ENCODE data around the gene TBXA2R.

TBXA2R gene

GRCh38 chr19:3618811-3619630, 12.3 kb upstream of the TBXA2R start:
- DNase-seq: no peak

- no peak for DNase-seq
These were observed 11.6 kb upstream of the TBXA2R start for GRCh38 chr19:3618144-3618810.

- DNase-seq: no peak
These were observed 10.8 kb upstream of the TBXA2R start for GRCh38 chr19:3617463-3617862.

- no peak for DNase-seq
These were observed 9.0 kb upstream of the TBXA2R start for GRCh38 chr19:3615524-3616135.

- no peak for DNase-seq
These were observed 8.3 kb upstream of the TBXA2R start for GRCh38 chr19:3614858-3615505.

- DNase-seq: no peak
These were observed 7.4 kb upstream of the TBXA2R start for GRCh38 chr19:3613818-3614661.

GRCh38 chr19:3612901-3613741, 6.4 kb upstream of the TBXA2R start:
- no peak for DNase-seq

GRCh38 chr19:3612330-3612729, 5.7 kb upstream of the TBXA2R start:
- no peak for DNase-seq

- no peak for DNase-seq
These were observed 5.2 kb upstream of the TBXA2R start for GRCh38 chr19:3611841-3612240.

- DNase-seq: no peak
These were observed 4.4 kb upstream of the TBXA2R start for GRCh38 chr19:3610745-3611717.

GRCh38 chr19:3609779-3610719, 3.4 kb upstream of the TBXA2R start:
- DNase-seq: no peak

GRCh38 chr19:3608750-3609322, 2.2 kb upstream of the TBXA2R start:
- no peak for DNase-seq

- DNase-seq: no peak
These were observed 1.5 kb upstream of the TBXA2R start for GRCh38 chr19:3608079-3608641.

GRCh38 chr19:3607303-3608078, 816 bp upstream of the TBXA2R start:
- no peak for DNase-seq

GRCh38 chr19:3606174-3606689, 443 bp downstream of the TBXA2R start:
- no peak for DNase-seq

GRCh38 chr19:3605770-3606169, 905 bp downstream of the TBXA2R start:
- DNase-seq: no peak

GRCh38 chr19:3605361-3605760, 1.3 kb downstream of the TBXA2R start:
- DNase-seq: no peak
